HG02852 (cell line): ENCODE measurements around the gene FGF1.
"Not testable (repeated sequence)": the region's sequence is repeated elsewhere in the genome, so short reads cannot be mapped to it uniquely, and the experiment has no call there.

Experiments
- ATAC-seq: cut with Tn5 transposase; IDR thresholded peaks from one replicate; pipeline ENCODE4 v1.9.1; 2021; ENCODE audit warnings: mild to moderate bottlenecking, moderate library complexity; ENCODE audit not compliant: unreplicated experiment

Gene FGF1

GRCh38 chr5:142671266-142671665 lies 14.6 kb downstream of the FGF1 start:
- no peak for ATAC-seq

DNA sequence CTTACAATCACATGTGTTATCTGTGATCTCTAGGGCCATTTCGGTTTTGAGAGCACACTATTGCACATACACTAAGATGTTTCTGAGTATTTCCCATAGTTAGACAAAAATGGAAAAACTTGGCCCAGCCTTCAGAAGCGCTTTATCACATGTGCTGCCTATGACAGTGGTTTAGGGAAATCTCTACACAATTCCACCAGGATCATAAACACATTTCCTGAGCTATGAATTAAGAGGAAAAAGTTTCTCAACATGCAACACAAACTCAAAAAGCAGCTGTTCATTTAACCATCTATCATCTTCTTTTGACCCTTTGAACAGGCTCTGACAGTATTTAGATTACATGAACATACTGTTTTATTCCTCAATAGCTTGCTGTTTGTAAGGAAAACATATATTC lies 15.1 kb downstream of the FGF1 start:
- no peak for ATAC-seq

- no peak for ATAC-seq
Measured at GRCh38 chr5:142669477-142669876, 16.4 kb downstream of the FGF1 start.

- ATAC-seq, result no peak
Measured at GRCh38 chr5:142668336-142668735, 17.6 kb downstream of the FGF1 start.

DNA sequence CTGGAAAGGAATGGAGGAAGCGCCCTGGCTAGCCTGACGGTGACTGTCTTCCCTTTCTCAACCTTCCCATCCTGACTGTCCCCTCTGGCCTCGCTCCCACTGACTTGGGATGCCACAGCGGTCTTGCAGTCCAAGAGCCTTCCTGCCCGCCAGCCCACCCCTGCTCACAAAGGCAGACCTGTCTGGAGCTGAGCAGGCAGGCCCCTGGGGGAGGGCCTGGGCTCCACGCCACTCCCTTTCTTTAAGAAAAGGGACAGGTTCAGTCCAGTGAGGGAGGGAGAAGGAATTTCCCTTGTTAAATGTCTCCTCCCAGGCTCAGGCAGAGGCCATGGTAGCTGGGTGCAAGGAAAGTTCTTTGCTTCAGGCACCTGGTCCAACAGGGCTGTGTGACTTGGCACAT lies 18.1 kb downstream of the FGF1 start:
- no peak for ATAC-seq

GRCh38 chr5:142664636-142665035 lies 21.3 kb downstream of the FGF1 start:
- no peak for ATAC-seq

DNA sequence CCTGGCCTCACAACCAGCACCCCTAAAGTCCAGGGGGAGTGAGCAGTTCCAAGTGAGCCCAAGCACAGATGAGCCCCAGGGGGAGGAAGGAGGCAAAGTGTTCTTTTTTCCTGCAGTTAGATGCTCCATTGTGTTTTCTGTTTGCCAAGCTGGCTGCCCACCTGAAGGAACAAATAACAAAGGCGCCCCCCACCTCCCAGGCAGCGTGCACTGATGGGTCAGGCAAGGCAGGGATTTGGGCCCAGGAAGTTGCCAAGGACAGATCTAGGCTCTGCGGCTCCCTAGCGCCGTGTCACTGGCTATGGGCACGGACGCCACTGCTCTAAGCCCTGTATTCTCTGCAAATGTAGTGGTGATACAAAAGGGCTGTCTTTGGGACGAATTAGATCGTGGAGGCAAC lies 21.8 kb downstream of the FGF1 start:
- no peak for ATAC-seq

DNA sequence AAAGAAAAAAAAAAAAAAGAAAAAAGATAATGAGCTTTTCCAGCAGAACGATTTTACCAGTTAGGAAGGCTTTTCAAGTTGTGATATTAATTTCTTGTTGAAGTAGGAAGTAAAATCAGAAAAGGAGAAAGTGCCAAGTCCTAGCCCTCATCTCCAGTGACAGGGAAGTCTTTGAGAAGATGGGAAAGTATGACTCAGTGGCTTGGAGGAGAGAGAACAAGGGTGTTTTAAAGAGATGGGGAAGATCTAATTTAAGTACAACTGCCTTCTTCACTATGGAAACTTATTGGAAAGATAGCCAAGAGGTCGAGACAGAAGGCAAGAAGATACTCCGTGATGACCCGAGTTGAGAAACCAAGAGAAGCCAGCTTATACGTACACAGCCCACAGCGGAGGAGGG lies 22.6 kb downstream of the FGF1 start:
- no peak for ATAC-seq

DNA sequence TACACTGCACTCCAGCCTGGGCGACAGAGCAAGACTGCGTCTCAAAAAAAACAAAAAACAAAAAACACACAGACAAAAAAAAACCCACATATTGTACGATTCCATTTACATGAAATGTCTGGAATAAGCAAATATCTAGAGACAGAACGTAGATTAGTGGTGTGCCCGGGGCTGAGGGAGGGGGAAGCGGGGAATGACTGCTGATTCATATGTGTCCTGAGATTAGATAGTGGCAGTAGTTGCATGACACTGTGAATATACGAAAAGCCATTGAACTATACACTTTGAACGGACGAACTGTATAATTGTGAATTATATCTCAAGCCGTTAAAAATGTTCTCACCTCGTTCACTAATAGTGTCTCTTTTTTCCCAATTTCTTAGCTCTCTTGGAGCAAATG lies 23.9 kb downstream of the FGF1 start:
- ATAC-seq, result no peak

GRCh38 chr5:142661143-142661542 lies 24.7 kb downstream of the FGF1 start:
- ATAC-seq, result no peak

DNA sequence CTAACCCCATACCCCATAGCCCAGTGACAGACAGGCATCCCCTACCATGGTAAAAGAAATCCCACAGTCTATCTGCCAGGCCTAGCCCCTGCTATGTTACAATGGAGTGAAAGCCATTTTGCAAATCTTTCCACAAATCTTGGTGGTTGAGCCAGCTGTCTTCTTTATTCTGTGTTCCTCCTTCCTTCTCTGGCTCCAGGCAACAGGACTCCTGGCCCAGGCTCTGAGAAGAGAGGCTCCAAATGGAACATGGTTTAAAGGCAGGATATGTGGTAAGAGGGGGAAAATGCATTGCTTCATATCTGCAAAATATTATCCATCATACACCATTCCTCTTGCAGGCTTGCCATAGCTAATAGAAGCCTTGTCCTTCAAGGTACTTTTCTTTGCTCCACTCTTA lies 25.2 kb downstream of the FGF1 start:
- ATAC-seq, result no peak

- ATAC-seq, result no peak
Measured at GRCh38 chr5:142660196-142660595, 25.7 kb downstream of the FGF1 start.

- ATAC-seq, result no peak
Measured at GRCh38 chr5:142659405-142659804, 26.5 kb downstream of the FGF1 start.

- ATAC-seq, result no peak
Measured at GRCh38 chr5:142658278-142658677, 27.6 kb downstream of the FGF1 start.

- no peak for ATAC-seq
Measured at GRCh38 chr5:142657446-142657845, 28.4 kb downstream of the FGF1 start.

- ATAC-seq, result peak; percentile 72
Measured at GRCh38 chr5:142655339-142656267, 30.3 kb downstream of the FGF1 start.

GRCh38 chr5:142654578-142655058 lies 31.3 kb downstream of the FGF1 start:
- no peak for ATAC-seq

- no peak for ATAC-seq
Measured at GRCh38 chr5:142653321-142653720, 32.6 kb downstream of the FGF1 start.

DNA sequence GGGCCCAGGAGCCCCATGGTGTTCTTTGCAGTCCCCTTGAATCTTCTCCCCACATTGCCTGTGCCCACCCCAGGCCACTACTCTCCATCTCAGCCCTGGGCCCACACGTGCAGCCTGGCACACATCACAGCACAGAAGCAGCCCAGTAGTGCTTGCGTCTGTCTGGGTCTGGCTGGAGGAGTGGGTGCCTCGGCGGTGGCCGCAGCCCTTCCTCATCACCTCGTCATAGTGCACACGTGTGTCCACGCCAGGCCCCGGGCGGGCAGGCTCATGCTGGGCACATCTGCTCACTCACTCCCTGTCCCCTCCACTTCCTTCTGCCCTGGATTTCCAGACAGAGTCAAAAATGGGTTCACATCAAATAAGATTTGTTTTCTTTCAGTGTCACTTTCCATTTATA lies 33.3 kb downstream of the FGF1 start:
- no peak for ATAC-seq

GRCh38 chr5:142650881-142651280 lies 35.0 kb downstream of the FGF1 start:
- ATAC-seq, result no peak

- ATAC-seq, result no peak
Measured at GRCh38 chr5:142650060-142650459, 35.8 kb downstream of the FGF1 start.

DNA sequence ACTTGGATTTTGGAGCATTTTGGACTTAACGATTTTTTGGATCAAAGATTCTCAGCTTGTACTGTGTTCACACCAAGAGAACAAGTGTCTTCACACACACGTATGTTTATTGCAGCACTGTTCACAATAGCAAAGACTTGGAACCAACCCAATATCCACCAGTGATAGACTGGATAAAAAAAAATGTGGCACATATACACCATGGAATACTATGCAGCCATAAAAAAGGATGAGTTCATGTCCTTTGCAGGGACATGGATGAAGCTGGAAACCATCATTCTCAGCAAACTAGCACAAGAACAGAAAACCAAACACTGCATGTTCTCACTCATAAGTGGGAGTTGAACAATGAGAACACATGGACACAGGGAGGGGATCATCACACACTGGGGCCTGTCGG lies 37.8 kb downstream of the FGF1 start:
- ATAC-seq, result not testable (repeated sequence)

DNA sequence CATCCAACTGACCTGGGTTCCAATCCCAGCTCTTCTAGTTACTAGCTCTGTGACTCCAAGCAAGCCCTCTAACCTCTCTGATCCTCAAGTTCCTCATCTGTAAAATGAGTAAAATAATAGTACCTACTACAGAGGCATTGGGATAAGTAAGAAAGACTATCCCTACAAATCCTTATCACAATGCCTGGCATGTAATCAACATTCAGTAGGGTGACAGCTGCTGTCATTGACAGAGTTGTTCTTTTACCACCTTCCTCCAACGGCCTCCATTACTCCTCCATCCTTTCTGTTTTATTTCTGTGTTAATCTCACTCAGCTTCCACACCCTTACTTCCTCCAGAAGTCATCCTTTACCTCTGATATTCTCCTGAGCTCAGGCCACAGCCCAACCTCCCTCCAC lies 40.4 kb downstream of the FGF1 start:
- ATAC-seq, result no peak
